CD14-positive monocyte (primary cell): Measurements from ENCODE around the gene NAE1. TPM values are rescaled to one million over a fixed set of nuclear protein-coding genes. Genes with fewer than 3 reads are reported as not detected.
A peak's percentile ranks its signal among the peaks of the same experiment; 100 is the strongest.

Experiments used
- DNase-seq, 3 donors: peaks; one replicate each; pipeline ENCODE4 v3.0.0-alpha.2; 2011 to 2022
- H2AFZ ChIP-seq: 2 replicates; pipeline ENCODE4 v1.6.0; 2012; ENCODE audit warnings: mild to moderate bottlenecking, low read depth, low read length, inconsistent platforms; ENCODE audit not compliant: insufficient read depth, poor library complexity, severe bottlenecking
- H3K27ac ChIP-seq, 2 donors: 1 replicate in 1 of 2; 2 replicates in 1 of 2; pipeline ENCODE4 v1.5.1; 2012 to 2013; ENCODE audit warnings: low read length in 2 of 2, control low read depth in 1 of 2, inconsistent platforms in 1 of 2, low read depth in 1 of 2, mild to moderate bottlenecking in 1 of 2
- H3K27me3 ChIP-seq, 2 donors: one replicate each; pipeline versions ENCODE4 v1.6.0 to v1.6.1; 2011 to 2013; ENCODE audit warnings: low read length in 2 of 2; ENCODE audit not compliant: control insufficient read depth in 2 of 2, insufficient read depth in 2 of 2
- H3K36me3 ChIP-seq, 2 donors: replicated peaks in 1 of 2; 1 replicate in 1 of 2; 2 replicates in 1 of 2; pipeline versions ENCODE4 v1.5.1 to v1.6.1; 2012 to 2013; ENCODE audit warnings: low read length in 2 of 2, control low read depth in 1 of 2, inconsistent platforms in 1 of 2, mild to moderate bottlenecking in 1 of 2; ENCODE audit not compliant: insufficient read depth in 2 of 2, control insufficient read depth in 1 of 2
- H3K4me1 ChIP-seq, 2 donors: 1 replicate in 1 of 2; 2 replicates in 1 of 2; pipeline versions ENCODE4 v1.5.1 to v1.6.1; 2012 to 2013; ENCODE audit warnings: low read length in 2 of 2, control low read depth in 1 of 2, inconsistent platforms in 1 of 2, mild to moderate bottlenecking in 1 of 2, moderate library complexity in 1 of 2; ENCODE audit not compliant: insufficient read depth in 2 of 2, control insufficient read depth in 1 of 2
- H3K4me2 ChIP-seq: replicated peaks from 2 replicates; pipeline ENCODE3; 2012; ENCODE audit warnings: low read length, moderate library complexity, mild to moderate bottlenecking; ENCODE audit not compliant: poor library complexity, severe bottlenecking; ENCODE audit errors: extremely low read depth
- H3K4me3 ChIP-seq, 3 experiments: fragments of 200-600 bp in 1 of 3; sonication (generic) in 1 of 3; replicated peaks in 1 of 3; 1 replicate in 2 of 3; 2 replicates in 1 of 3; pipeline ENCODE4 v1.5.1; 2011 to 2013; ENCODE audit warnings: low read length in 3 of 3, mild to moderate bottlenecking in 3 of 3, control low read depth in 2 of 3, low read depth in 2 of 3, inconsistent platforms in 1 of 3, moderate library complexity in 1 of 3
- H3K79me2 ChIP-seq: 2 replicates; pipeline ENCODE4 v1.6.0; 2012; ENCODE audit warnings: mild to moderate bottlenecking, control low read depth, inconsistent platforms, low read length, moderate library complexity; ENCODE audit not compliant: insufficient read depth
- H3K9ac ChIP-seq: 2 replicates; pipeline ENCODE4 v1.6.0; 2017; ENCODE audit warnings: low read length, mild to moderate bottlenecking; ENCODE audit not compliant: insufficient read depth, poor library complexity, severe bottlenecking
- H3K9me3 ChIP-seq, 2 donors: replicated peaks in 1 of 2; 1 replicate in 1 of 2; 2 replicates in 1 of 2; pipeline versions ENCODE4 v1.5.1 to v1.6.1; 2012 to 2013; ENCODE audit warnings: low read length in 2 of 2, control low read depth in 1 of 2; ENCODE audit not compliant: control insufficient read depth in 1 of 2, insufficient read depth in 1 of 2
- H4K20me1 ChIP-seq: 2 replicates; pipeline ENCODE4 v1.6.0; 2012; ENCODE audit warnings: mild to moderate bottlenecking, low read length, control low read depth, moderate library complexity; ENCODE audit not compliant: insufficient read depth
- H3K27ac Mint-ChIP-seq, 7 donors: one replicate each; pipeline ENCODE4 v1.8.0; 2020; ENCODE audit warnings: mild to moderate bottlenecking in 7 of 7, mixed read lengths in 7 of 7, moderate library complexity in 6 of 7, inconsistent platforms in 2 of 7
- H3K27me3 Mint-ChIP-seq, 3 donors: one replicate each; pipeline ENCODE4 v1.8.0; 2021 to 2022; ENCODE audit warnings: low read depth in 3 of 3, mild to moderate bottlenecking in 3 of 3, mixed read lengths in 3 of 3, moderate library complexity in 3 of 3, inconsistent platforms in 1 of 3
- H3K36me3 Mint-ChIP-seq, 2 donors: one replicate each; pipeline ENCODE4 v1.8.0; 2020; ENCODE audit warnings: mixed read lengths in 2 of 2, inconsistent platforms in 1 of 2, mild to moderate bottlenecking in 1 of 2
- H3K4me1 Mint-ChIP-seq: one replicate; pipeline ENCODE4 v1.8.0; 2020; ENCODE audit warnings: mild to moderate bottlenecking, mixed read lengths
- H3K4me3 Mint-ChIP-seq, 2 donors: one replicate each; pipeline ENCODE4 v1.8.0; 2020; ENCODE audit warnings: mild to moderate bottlenecking in 2 of 2, mixed read lengths in 2 of 2, moderate library complexity in 1 of 2
- H3K9me3 Mint-ChIP-seq, 7 donors: one replicate each; pipeline ENCODE4 v1.8.0; 2020 to 2022; ENCODE audit warnings: mixed read lengths in 7 of 7, mild to moderate bottlenecking in 6 of 7, moderate library complexity in 6 of 7, inconsistent platforms in 2 of 7
- CTCF ChIP-seq: fragments of 200-600 bp; IDR thresholded peaks from one replicate; pipeline ENCODE4 v1.8.0; 2022; ENCODE audit warnings: antibody characterized with exemption, mild to moderate bottlenecking
- WGBS: methylation state at CpG from one replicate; pipeline ENCODE4 v1.1.5; 2013; ENCODE audit warnings: missing lambda C conversion rate; ENCODE audit not compliant: insufficient coverage; 5-methylcytosine and 5-hydroxymethylcytosine counted together
- intact Hi-C, 2 donors: fragments of 100-400 bp; cut with micrococcal nuclease; formaldehyde crosslinking; loops; one replicate each; pipeline versions ENCODE4 v1.15.0 to v1.15.1; 2023
- polyA plus RNA-seq, 3 donors: library from polyadenylated mRNA; depleted of rRNA in 1 of 3; unstranded in 2 of 3; stranded (reverse) in 1 of 3; fragments of 300-500 nt in 2 of 3; fragments of >200 nt in 1 of 3; fragmentation: Illumina TruSeq in 2 of 3; gene quantifications; 1 replicate in 2 of 3; 2 replicates in 1 of 3; pipeline ENCODE4 v1.2.3, GENCODE V29; 2012 to 2021

The NAE1 gene
- polyA plus RNA-seq, 3 donors = 10.8 to 18.6 (median 16.8) TPM

GRCh38 chr16:66844009-66844341 lies 13.2 kb upstream of the NAE1 start:
- Mint-ChIP-seq H3K27ac (peak overlapping the region in 1 of 7 donors; percentile 69), H3K4me1 (peaks cover 12% of the 10 kb centered on the region), H3K36me3 (peaks cover 0 to 9% of the 10 kb centered on the region in 2 donors), H3K9me3 (peaks cover 0 to 11% (median 3%) of the 10 kb centered on the region in 7 donors), H3K4me3 (peak overlapping the region in 1 of 2 donors; percentile 84), H3K27me3 (peaks cover 53 to 70% (median 58%) of the 10 kb centered on the region in 3 donors)
- DNase-seq = no peak
- Histone ChIP-seq H3K4me1 (peaks cover 6 to 10% of the 10 kb centered on the region in 2 donors), H3K9me3 (peaks cover 0 to 14% of the 10 kb centered on the region in 2 donors), H3K79me2 (no peaks in the 10 kb centered on the region), H3K27me3 (peaks cover 22 to 55% of the 10 kb centered on the region in 2 donors), H3K4me2 (peak overlapping the region; percentile 58), H3K9ac (no peak overlapping the region), H4K20me1 (no peaks in the 10 kb centered on the region), H2AFZ (peak overlapping the region; percentile 59), H3K4me3 (peak overlapping the region in 1 of 3 experiments; percentile 40), H3K36me3 (no peaks in the 10 kb centered on the region), H3K27ac (no peak overlapping the region)
- 20% methylated on average over 10 of the region's 14 CpGs for WGBS
- no peak for TF ChIP-seq CTCF
- intact Hi-C loops = no loop called here

GRCh38 chr16:66843191-66843590 lies 12.4 kb upstream of the NAE1 start:
- H3K36me3 Mint-ChIP-seq = peaks cover 0 to 9% of the 10 kb centered on the region in 2 donors
- peaks cover 0 to 14% of the 10 kb centered on the region in 2 donors for H3K9me3 ChIP-seq
- no peak overlapping the region for H3K27ac ChIP-seq
- H3K27me3 ChIP-seq = peaks cover 22 to 55% of the 10 kb centered on the region in 2 donors
- H3K9ac ChIP-seq = no peak overlapping the region
- DNase-seq = no peak
- no peak for TF ChIP-seq CTCF
- no peaks in the 10 kb centered on the region for H4K20me1 ChIP-seq
- WGBS = 100% methylated on average over 1 of the region's 2 CpGs
- intact Hi-C loops = no loop called here
- no peak overlapping the region for H3K4me3 ChIP-seq
- no peak overlapping the region for H3K4me2 ChIP-seq
- peaks cover 12% of the 10 kb centered on the region for H3K4me1 Mint-ChIP-seq
- H3K27ac Mint-ChIP-seq = peak overlapping the region in 1 of 7 donors; percentile 2
- no peaks in the 10 kb centered on the region for H3K36me3 ChIP-seq
- no peaks in the 10 kb centered on the region for H3K79me2 ChIP-seq
- H3K4me1 ChIP-seq = peaks cover 6 to 10% of the 10 kb centered on the region in 2 donors
- peaks cover 51 to 69% (median 63%) of the 10 kb centered on the region in 3 donors for H3K27me3 Mint-ChIP-seq
- H3K4me3 Mint-ChIP-seq = peak overlapping the region in 1 of 2 donors; percentile 84
- H3K9me3 Mint-ChIP-seq = peaks cover 1 to 16% (median 8%) of the 10 kb centered on the region in 7 donors
- H2AFZ ChIP-seq = no peak overlapping the region
